PC-3 (cell line): ENCODE results near the gene ZNF23.

Experiments used
- EZH2 ChIP-seq: fragments of 300-600 bp; sonication (generic); IDR thresholded peaks from one replicate; pipeline ENCODE4 v1.6.1; 2017; ENCODE audit warnings: antibody characterized with exemption, mild to moderate bottlenecking, low read length; ENCODE audit not compliant: unreplicated experiment
- EZH2phosphoT487 ChIP-seq: fragments of 300-600 bp; sonication (generic); IDR thresholded peaks from 2 replicates; pipeline ENCODE4 v1.6.1; 2018; ENCODE audit warnings: mild to moderate bottlenecking, antibody characterized with exemption, low read length, borderline replicate concordance
- TF ChIP-seq, protein P1 (sequence below): fragments of 300-600 bp; sonication (generic); conservative IDR thresholded peaks from 2 replicates; pipeline ENCODE4 v1.5.1; 2017; ENCODE audit warnings: antibody characterized with exemption, low read depth, mild to moderate bottlenecking, low read length

DNA sequence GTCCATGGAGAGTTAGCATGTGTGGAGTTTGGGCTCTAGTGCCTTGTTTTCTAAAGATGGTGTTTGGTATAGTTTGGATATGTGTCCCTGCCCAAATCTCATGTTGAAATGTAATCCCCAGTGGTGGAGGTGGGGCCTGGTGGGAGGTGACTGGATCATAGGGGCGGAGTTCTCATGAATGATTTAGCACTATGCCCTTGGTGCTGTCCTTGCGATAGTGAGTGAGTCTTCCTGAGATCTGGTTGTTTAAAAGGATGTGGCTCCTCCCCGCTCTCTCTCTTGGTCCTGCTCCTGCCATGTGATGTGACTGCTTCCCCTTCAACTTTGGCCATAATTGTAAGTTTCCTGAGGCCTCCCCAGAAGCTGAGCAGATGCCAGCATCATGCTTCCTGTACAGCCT lies 36.0 kb upstream of the ZNF23 start:
- TF ChIP-seq, protein P1, sequence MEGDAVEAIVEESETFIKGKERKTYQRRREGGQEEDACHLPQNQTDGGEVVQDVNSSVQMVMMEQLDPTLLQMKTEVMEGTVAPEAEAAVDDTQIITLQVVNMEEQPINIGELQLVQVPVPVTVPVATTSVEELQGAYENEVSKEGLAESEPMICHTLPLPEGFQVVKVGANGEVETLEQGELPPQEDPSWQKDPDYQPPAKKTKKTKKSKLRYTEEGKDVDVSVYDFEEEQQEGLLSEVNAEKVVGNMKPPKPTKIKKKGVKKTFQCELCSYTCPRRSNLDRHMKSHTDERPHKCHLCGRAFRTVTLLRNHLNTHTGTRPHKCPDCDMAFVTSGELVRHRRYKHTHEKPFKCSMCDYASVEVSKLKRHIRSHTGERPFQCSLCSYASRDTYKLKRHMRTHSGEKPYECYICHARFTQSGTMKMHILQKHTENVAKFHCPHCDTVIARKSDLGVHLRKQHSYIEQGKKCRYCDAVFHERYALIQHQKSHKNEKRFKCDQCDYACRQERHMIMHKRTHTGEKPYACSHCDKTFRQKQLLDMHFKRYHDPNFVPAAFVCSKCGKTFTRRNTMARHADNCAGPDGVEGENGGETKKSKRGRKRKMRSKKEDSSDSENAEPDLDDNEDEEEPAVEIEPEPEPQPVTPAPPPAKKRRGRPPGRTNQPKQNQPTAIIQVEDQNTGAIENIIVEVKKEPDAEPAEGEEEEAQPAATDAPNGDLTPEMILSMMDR, result no peak
- no peak for TF ChIP-seq EZH2
- no peak for TF ChIP-seq EZH2phosphoT487
